ENCODE results near the gene XYLB. TPM values are rescaled to one million over a fixed set of nuclear protein-coding genes. Genes with fewer than 3 reads are reported as not detected.

Gene XYLB
- total RNA-seq, 3 donors from 2014 or later = 9.7 to 27.7 (median 16.3) TPM

- H3K4me1 ChIP-seq (ENCODE audit: low read depth) = no peaks in the 10 kb centered on the region
- intact Hi-C loops (cut with DNase I, micrococcal nuclease) = no loop called here
- DNase-seq = no peak
- ATAC-seq = no peak
- no peak overlapping the region for H3K4me3 ChIP-seq
- no peak for TF ChIP-seq CTCF (IDR thresholded peaks at IDR 0.05)
- H3K9me3 ChIP-seq = no peaks in the 10 kb centered on the region
- no peaks in the 10 kb centered on the region for H3K36me3 ChIP-seq (ENCODE audit: low read depth)
Measured at GRCh38 chr3:38331257-38332022, 15.1 kb upstream of the XYLB start.

- intact Hi-C loops (cut with DNase I, micrococcal nuclease) = no loop called here
- no peak for ATAC-seq
- Histone ChIP-seq H3K9me3 (no peaks in the 10 kb centered on the region), H3K4me1 (ENCODE audit: low read depth) (no peaks in the 10 kb centered on the region), H3K36me3 (ENCODE audit: low read depth) (no peaks in the 10 kb centered on the region), H3K4me3 (no peak overlapping the region)
- no peak for DNase-seq
- TF ChIP-seq CTCF (IDR thresholded peaks at IDR 0.05) = no peak
Measured at GRCh38 chr3:38332201-38332600, 14.4 kb upstream of the XYLB start.

GRCh38 chr3:38334142-38335055 lies 12.2 kb upstream of the XYLB start:
- intact Hi-C loops (cut with DNase I, micrococcal nuclease) = no loop called here
- Histone ChIP-seq H3K9me3 (no peaks in the 10 kb centered on the region), H3K4me3 (no peak overlapping the region), H3K4me1 (ENCODE audit: low read depth) (no peaks in the 10 kb centered on the region), H3K36me3 (ENCODE audit: low read depth) (no peaks in the 10 kb centered on the region)
- no peak for TF ChIP-seq CTCF (IDR thresholded peaks at IDR 0.05)
- DNase-seq (no peak), ATAC-seq (no peak)

GRCh38 chr3:38335263-38335662 lies 11.3 kb upstream of the XYLB start:
- ATAC-seq (no peak), DNase-seq (no peak)
- H3K4me3 ChIP-seq = no peak overlapping the region

GRCh38 chr3:38337703-38338102 lies 8.9 kb upstream of the XYLB start:
- ATAC-seq (no peak), DNase-seq (no peak)
- Histone ChIP-seq H3K4me1 (ENCODE audit: low read depth) (no peaks in the 10 kb centered on the region), H3K4me3 (no peak overlapping the region), H3K36me3 (ENCODE audit: low read depth) (no peaks in the 10 kb centered on the region), H3K9me3 (no peaks in the 10 kb centered on the region)
- no peak for TF ChIP-seq CTCF (IDR thresholded peaks at IDR 0.05)
- intact Hi-C loops (cut with DNase I, micrococcal nuclease) = no loop called here

More at GRCh38 chr3:38335263-38335662, 11.3 kb upstream of the XYLB start:
- Histone ChIP-seq H3K36me3 (ENCODE audit: low read depth) (no peaks in the 10 kb centered on the region), H3K9me3 (no peaks in the 10 kb centered on the region), H3K4me1 (ENCODE audit: low read depth) (no peaks in the 10 kb centered on the region)
- intact Hi-C loops (cut with DNase I, micrococcal nuclease) = no loop called here
- no peak for TF ChIP-seq CTCF (IDR thresholded peaks at IDR 0.05)

Measured in mucosa of descending colon (tissue), 3 donors.